CD4-positive, alpha-beta T cell (primary cell): ENCODE data around the gene PDCD6IP. TPM values are rescaled to one million over a fixed set of nuclear protein-coding genes. Genes with fewer than 3 reads are reported as not detected.
"Not testable (repeated sequence)": the region's sequence is repeated elsewhere in the genome, so short reads cannot be mapped to it uniquely, and the experiment has no call there.

Experiments used
- ATAC-seq: fragments of 200-7000 bp; cut with Tn5 transposase; one replicate; pipeline ENCODE4 v1.10.0; 2022; ENCODE audit warnings: mild to moderate bottlenecking; ENCODE audit not compliant: poor library complexity
- CTCF ChIA-PET: fragments of 350-600 bp; sonication (Branson Sonifier 250); formaldehyde crosslinking; loops from one replicate; lab custom pipeline; 2021; ENCODE audit warnings: antibody characterized with exemption, inconsistent platforms; lab: Charles Lee
- POLR2A ChIA-PET: fragments of 350-600 bp; sonication (Branson Sonifier 250); formaldehyde crosslinking; loops from one replicate; lab custom pipeline; 2021; ENCODE audit warnings: antibody characterized with exemption, inconsistent platforms; lab: Charles Lee
- DNase-seq, 14 experiments: peaks; one replicate each; pipeline ENCODE4 v3.0.0-alpha.2; 2013 to 2020; ENCODE audit warnings: mixed read lengths in 2 of 14
- H3K27ac ChIP-seq, 2 donors: one replicate each; pipeline versions ENCODE4 v1.5.1 to v1.7.0; 2013; ENCODE audit warnings: low read length in 2 of 2, low read depth in 1 of 2, mild to moderate bottlenecking in 1 of 2
- H3K27me3 ChIP-seq, 2 experiments: 1 replicate in 1 of 2; 2 replicates in 1 of 2; pipeline versions ENCODE4 v1.6.1 to v1.7.0; 2013; ENCODE audit warnings: low read length in 2 of 2, control low read depth in 1 of 2, mild to moderate bottlenecking in 1 of 2, moderate library complexity in 1 of 2; ENCODE audit not compliant: insufficient read depth in 2 of 2, control insufficient read depth in 1 of 2
- H3K36me3 ChIP-seq: one replicate; pipeline ENCODE4 v1.6.1; 2013; ENCODE audit warnings: low read length, control low read depth; ENCODE audit not compliant: insufficient read depth
- H3K4me1 ChIP-seq: one replicate; pipeline ENCODE4 v1.6.1; 2013; ENCODE audit warnings: low read length, control low read depth; ENCODE audit not compliant: insufficient read depth
- H3K4me3 ChIP-seq: one replicate; pipeline ENCODE4 v1.5.1; 2013; ENCODE audit warnings: mild to moderate bottlenecking, low read length, moderate library complexity
- H3K9me3 ChIP-seq, 2 experiments: 1 replicate in 1 of 2; 2 replicates in 1 of 2; pipeline versions ENCODE4 v1.6.1 to v1.7.0; 2013; ENCODE audit warnings: low read length in 2 of 2, mild to moderate bottlenecking in 2 of 2, control low read depth in 1 of 2, moderate library complexity in 1 of 2; ENCODE audit not compliant: control insufficient read depth in 1 of 2, insufficient read depth in 1 of 2
- H3K27ac Mint-ChIP-seq: one replicate; pipeline ENCODE4 v1.8.0; 2020; ENCODE audit warnings: mixed read lengths
- H3K27me3 Mint-ChIP-seq: one replicate; pipeline ENCODE4 v1.8.0; 2021; ENCODE audit warnings: mixed read lengths
- H3K36me3 Mint-ChIP-seq: one replicate; pipeline ENCODE4 v1.8.0; 2021; ENCODE audit warnings: low read depth, mixed read lengths
- H3K4me1 Mint-ChIP-seq: one replicate; pipeline ENCODE4 v1.8.0; 2021; ENCODE audit warnings: low read depth, mixed read lengths
- H3K4me3 Mint-ChIP-seq: one replicate; pipeline ENCODE4 v1.8.0; 2020; ENCODE audit warnings: mild to moderate bottlenecking, mixed read lengths
- H3K9me3 Mint-ChIP-seq: one replicate; pipeline ENCODE4 v1.8.0; 2020; ENCODE audit warnings: mixed read lengths
- CTCF ChIP-seq: fragments of 200-600 bp; IDR thresholded peaks from one replicate; pipeline ENCODE4 v1.8.0; 2022; ENCODE audit warnings: antibody characterized with exemption, mild to moderate bottlenecking
- intact Hi-C, 2 experiments: fragments of 100-400 bp; cut with DNase I in 1 of 2; cut with micrococcal nuclease in 1 of 2; formaldehyde crosslinking; loops; one replicate each; pipeline versions ENCODE4 v1.15.1 to v1.9.0; 2023 to 2025; cut with DNase I, micrococcal nuclease
- total RNA-seq, 174 experiments: library from RNA in 2 of 174; stranded (reverse) in 2 of 174; gene quantifications; one replicate each; pipeline ENCODE4 v1.2.3 and lab custom pipeline; 2021 to 2026

The PDCD6IP gene
- total RNA-seq, 2 experiments from 2014 or later, result 109 to 112 TPM

DNA sequence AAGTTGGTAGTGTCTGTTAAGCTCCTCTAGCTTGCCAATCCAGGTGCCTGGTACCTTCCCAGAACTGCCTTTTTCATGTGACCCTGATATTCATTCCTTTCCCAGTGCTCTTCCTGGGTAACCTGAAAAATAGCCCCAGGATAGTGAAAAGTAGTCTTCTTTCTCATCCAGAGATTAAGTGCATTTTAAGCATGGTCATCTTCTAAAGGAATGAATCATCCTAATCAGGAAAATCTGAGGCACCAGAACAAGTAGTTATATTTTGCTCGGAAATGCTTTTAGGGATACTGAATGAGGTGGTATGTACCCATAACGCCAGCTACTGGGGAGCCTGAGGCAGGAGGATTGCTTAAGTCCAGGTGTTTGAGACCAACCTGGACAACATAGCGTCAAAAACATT lies 23.1 kb upstream of the PDCD6IP start:
- TF ChIP-seq CTCF, result no peak
- POLR2A ChIA-PET, result no interaction called here
- no peaks in the 10 kb centered on the region for H3K4me1 Mint-ChIP-seq
- ATAC-seq, result no peak
- no peaks in the 10 kb centered on the region for H3K36me3 ChIP-seq
- CTCF ChIA-PET, result interaction anchor here (1.2 kb wide), 1 partner anchor 15 kb away, joined by 3 read pairs; no protein-coding TSS in a partner anchor
- no peaks in the 10 kb centered on the region for H3K36me3 Mint-ChIP-seq
- H3K27me3 ChIP-seq, result no peaks in the 10 kb centered on the region
- H3K4me3 ChIP-seq, result no peak overlapping the region
- H3K4me1 ChIP-seq, result no peaks in the 10 kb centered on the region
- H3K4me3 Mint-ChIP-seq, result no peak overlapping the region
- H3K9me3 Mint-ChIP-seq, result no peaks in the 10 kb centered on the region
- no peaks in the 10 kb centered on the region for H3K9me3 ChIP-seq
- no peak overlapping the region for H3K27ac Mint-ChIP-seq
- DNase-seq, result no peak
- H3K27me3 Mint-ChIP-seq, result no peaks in the 10 kb centered on the region
- intact Hi-C loops, result no loop called here
- H3K27ac ChIP-seq, result no peak overlapping the region

DNA sequence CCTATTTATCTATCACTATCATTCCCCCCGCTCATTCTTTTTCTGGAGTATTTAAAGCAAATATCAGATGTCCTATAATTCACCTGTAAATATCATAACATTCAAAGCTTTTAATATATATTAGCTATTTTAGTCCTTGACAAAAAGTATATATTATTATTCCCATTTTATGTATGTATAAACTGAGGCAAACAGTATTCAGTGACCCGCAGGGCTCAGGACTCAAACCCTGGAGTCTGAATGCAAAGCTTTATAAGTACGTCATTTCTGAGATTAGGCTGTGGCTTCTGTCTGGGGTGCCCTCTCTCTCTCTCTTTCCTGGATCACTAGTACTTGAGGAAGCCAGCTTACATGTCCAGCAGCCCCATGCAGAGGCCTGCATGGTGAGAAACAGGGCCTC lies 20.4 kb upstream of the PDCD6IP start:
- H3K27ac ChIP-seq, result no peak overlapping the region
- H3K4me3 ChIP-seq, result no peak overlapping the region
- no peaks in the 10 kb centered on the region for H3K27me3 Mint-ChIP-seq
- no peak for ATAC-seq
- intact Hi-C loops, result loop anchor here (2.0 kb wide), 1 partner anchor 141 kb away; no protein-coding TSS in a partner anchor
- TF ChIP-seq CTCF, result no peak
- no peaks in the 10 kb centered on the region for H3K36me3 ChIP-seq
- no peaks in the 10 kb centered on the region for H3K4me1 ChIP-seq
- no peaks in the 10 kb centered on the region for H3K27me3 ChIP-seq
- no peaks in the 10 kb centered on the region for H3K36me3 Mint-ChIP-seq
- no peaks in the 10 kb centered on the region for H3K9me3 ChIP-seq
- H3K9me3 Mint-ChIP-seq, result no peaks in the 10 kb centered on the region
- no peak overlapping the region for H3K4me3 Mint-ChIP-seq
- ChIA-PET CTCF (interaction anchor here (1.4 to 2.1 kb wide), 2 partner anchors 9 to 133 kb away, joined by 3 to 6 read pairs; no protein-coding TSS in a partner anchor), POLR2A (no interaction called here)
- no peaks in the 10 kb centered on the region for H3K4me1 Mint-ChIP-seq
- DNase-seq, result no peak
- no peak overlapping the region for H3K27ac Mint-ChIP-seq

- intact Hi-C loops, result loop anchor here in 1 of 2 experiments (10.0 kb wide), 1 partner anchor 835 kb away; no protein-coding TSS in a partner anchor
- Histone ChIP-seq H3K27me3 (no peaks in the 10 kb centered on the region), H3K27ac (no peak overlapping the region), H3K4me3 (no peak overlapping the region), H3K9me3 (no peaks in the 10 kb centered on the region), H3K4me1 (no peaks in the 10 kb centered on the region), H3K36me3 (no peaks in the 10 kb centered on the region)
- POLR2A ChIA-PET, result no interaction called here
- ATAC-seq (no peak), DNase-seq (no peak)
- no peaks in the 10 kb centered on the region for H3K4me1 Mint-ChIP-seq
- no peaks in the 10 kb centered on the region for H3K36me3 Mint-ChIP-seq
- no peaks in the 10 kb centered on the region for H3K9me3 Mint-ChIP-seq
- no peak overlapping the region for H3K27ac Mint-ChIP-seq
- no peaks in the 10 kb centered on the region for H3K27me3 Mint-ChIP-seq
- H3K4me3 Mint-ChIP-seq, result no peak overlapping the region
- CTCF ChIA-PET, result no interaction called here
- no peak for TF ChIP-seq CTCF
These were observed 18.7 kb upstream of the PDCD6IP start for GRCh38 chr3:33779751-33780150.

GRCh38 chr3:33781413-33781812 lies 17.0 kb upstream of the PDCD6IP start:
- H3K27me3 ChIP-seq, H3K9me3 ChIP-seq, H3K27ac ChIP-seq, H3K4me1 Mint-ChIP-seq, H3K4me3 ChIP-seq, H3K9me3 Mint-ChIP-seq, H3K27me3 Mint-ChIP-seq, ATAC-seq, H3K4me3 Mint-ChIP-seq, H3K36me3 ChIP-seq, H3K36me3 Mint-ChIP-seq, DNase-seq, H3K27ac Mint-ChIP-seq, CTCF ChIA-PET, H3K4me1 ChIP-seq: not testable (repeated sequence)
- POLR2A ChIA-PET, result interaction anchor here (0.6 kb wide), 1 partner anchor 184 kb away, joined by 4 read pairs; no protein-coding TSS in a partner anchor
- intact Hi-C loops, result loop anchor here in 1 of 2 experiments (10.0 kb wide), 1 partner anchor 837 kb away; no protein-coding TSS in a partner anchor
